Dermis blood vessel endothelial cell (primary cell): ENCODE measurements around the gene OR7A10. TPM values are rescaled to one million over a fixed set of nuclear protein-coding genes. Genes with fewer than 3 reads are reported as not detected.
"Not testable (repeated sequence)": the region's sequence is repeated elsewhere in the genome, so short reads cannot be mapped to it uniquely, and the experiment has no call there.

Experiments used
- DNase-seq: peaks from one replicate; pipeline ENCODE4 v3.0.0; 2010
- total RNA-seq: library from RNA; depleted of rRNA; stranded (reverse); fragments of >200 nt; gene quantifications from 2 replicates; pipeline ENCODE4 v1.2.3, GENCODE V29; 2014

Gene OR7A10
- total RNA-seq, 1 donor from 2014 or later: not detected

GRCh38 chr19:14792250-14792649 is 56.5 kb downstream of the OR7A10 start:
- DNase-seq: not testable (repeated sequence)

Other genes with a start within 250 kb of the OR7A10 start
- not detected in 2 replicates for gene ADGRE3, start 174.1 kb downstream of the OR7A10 start, total RNA-seq
- 6.6 and 16.2 TPM in 2 replicates for gene ZNF333, start 158.9 kb downstream of the OR7A10 start, total RNA-seq
- 0.09 and 0.17 TPM in 2 replicates for gene ADGRE2, start 70.4 kb downstream of the OR7A10 start, total RNA-seq
- gene OR7A5, start 13.7 kb downstream of the OR7A10 start, total RNA-seq: not detected in 2 replicates
- not detected in 2 replicates for gene OR7C1, start 13.7 kb downstream of the OR7A10 start, total RNA-seq
- not detected in 2 replicates for gene OR7A17, start 37.2 kb upstream of the OR7A10 start, total RNA-seq
- not detected in 2 replicates for gene OR7C2, start 92.6 kb upstream of the OR7A10 start, total RNA-seq
- gene SLC1A6, start 130.9 kb upstream of the OR7A10 start, total RNA-seq: not detected in 2 replicates
- gene CASP14, start 200.6 kb upstream of the OR7A10 start, total RNA-seq: not detected in 2 replicates
- gene OR1I1, start 233.3 kb upstream of the OR7A10 start, total RNA-seq: not detected in 2 replicates